NCI-H1417 (cell line): ENCODE measurements around the gene TPK1.
"Not testable (repeated sequence)": the region's sequence is repeated elsewhere in the genome, so short reads cannot be mapped to it uniquely, and the experiment has no call there.

Experiments used
- DNase-seq, 3 experiments: peaks; one replicate each; lab custom pipeline; 2025; lab: John Stamatoyannopoulos, UW

The TPK1 gene

DNA sequence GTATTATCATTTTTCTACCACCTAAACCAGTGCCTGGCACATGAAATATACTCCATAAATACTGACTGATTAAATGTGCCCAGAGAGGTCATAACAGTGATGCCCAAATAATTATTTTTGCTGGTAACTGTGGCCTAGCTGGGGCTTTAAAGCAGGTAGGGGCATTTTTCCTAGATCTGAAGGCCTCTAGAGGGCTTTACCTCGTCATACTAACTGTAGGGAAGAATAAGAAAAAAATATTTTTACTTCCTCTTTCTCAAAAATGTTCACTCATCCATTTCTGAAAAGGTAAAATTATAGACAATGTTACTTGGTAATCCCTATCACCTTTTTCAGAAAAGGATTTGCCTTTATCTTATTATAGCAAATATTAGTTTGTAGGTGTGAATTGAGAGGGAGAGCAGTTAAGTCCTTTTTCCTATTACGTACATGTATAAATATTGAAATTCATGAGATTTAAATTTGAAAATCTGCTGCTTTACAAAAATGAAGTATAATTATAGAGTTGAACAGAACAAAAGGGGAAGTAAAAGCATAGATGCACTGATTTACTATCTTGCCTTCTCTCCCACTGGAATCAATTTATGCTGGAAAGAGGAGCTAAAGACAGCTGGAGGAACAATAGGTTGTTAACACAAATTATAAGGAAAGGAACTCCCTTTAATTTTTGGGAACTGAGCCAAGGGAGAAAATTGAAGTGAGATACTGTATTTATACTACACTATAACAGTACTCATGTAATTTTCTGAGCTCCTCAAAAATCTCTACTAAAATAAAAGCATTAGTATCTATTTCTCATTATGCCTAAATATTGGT lies 360.8 kb downstream of the TPK1 start:
- peak in 2 of 3 experiments; percentile 54 to 91 for DNase-seq

DNA sequence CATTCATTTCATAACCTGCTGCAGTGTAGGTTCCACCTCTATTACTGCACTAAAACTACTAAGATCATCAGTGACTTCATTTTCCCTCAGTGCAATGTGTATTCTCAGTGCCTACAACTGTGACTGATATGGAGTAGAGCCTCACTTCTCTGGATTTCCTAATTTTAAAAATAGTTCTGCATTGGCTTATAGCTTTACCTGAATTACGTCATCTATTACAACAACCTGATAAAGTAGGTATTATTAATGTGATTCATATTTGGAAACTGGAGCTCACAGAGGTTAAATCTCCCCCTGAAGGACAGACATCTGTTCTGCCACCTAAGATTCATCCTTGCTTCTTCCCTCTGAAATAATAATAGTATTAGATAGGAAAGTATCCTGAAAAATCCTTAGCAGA lies 361.5 kb downstream of the TPK1 start:
- no peak for DNase-seq

DNA sequence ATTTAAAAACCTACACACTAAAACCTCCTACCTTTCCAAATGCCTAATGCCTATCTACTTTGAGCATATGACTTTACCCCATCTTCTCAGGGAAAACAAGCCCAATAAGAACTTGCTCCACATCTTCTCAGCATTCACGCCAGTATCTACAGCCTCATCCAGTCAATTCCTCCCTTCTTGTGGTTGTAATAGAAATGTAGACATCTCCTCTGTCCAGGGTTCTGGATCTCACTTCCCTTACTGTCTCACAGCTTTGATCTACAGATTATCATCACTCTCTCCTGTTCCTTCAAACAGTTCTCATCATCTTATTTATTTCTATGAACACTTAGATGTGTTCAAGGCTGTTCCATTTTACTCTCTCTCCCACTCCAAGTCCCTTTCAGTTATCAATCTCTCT lies 361.9 kb downstream of the TPK1 start:
- DNase-seq = no peak

DNA sequence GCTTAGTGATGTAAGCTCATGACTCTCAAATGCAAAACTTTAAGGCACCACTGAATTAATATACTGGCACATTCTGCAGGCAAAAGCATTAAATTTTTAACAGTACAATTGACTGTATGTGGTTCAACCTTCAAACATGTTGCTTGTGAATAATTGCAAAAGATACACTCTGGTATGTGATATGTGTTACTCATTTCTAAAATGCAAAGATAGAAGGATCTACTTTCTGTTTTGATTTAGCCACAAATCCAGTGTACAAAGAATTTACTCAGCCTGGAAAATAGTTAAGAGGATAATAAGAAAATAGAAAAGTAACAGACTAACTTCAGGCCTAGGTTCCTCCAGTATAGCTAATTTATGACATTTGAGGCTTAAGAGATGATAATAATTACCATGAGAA lies 365.8 kb downstream of the TPK1 start:
- no peak for DNase-seq

DNA sequence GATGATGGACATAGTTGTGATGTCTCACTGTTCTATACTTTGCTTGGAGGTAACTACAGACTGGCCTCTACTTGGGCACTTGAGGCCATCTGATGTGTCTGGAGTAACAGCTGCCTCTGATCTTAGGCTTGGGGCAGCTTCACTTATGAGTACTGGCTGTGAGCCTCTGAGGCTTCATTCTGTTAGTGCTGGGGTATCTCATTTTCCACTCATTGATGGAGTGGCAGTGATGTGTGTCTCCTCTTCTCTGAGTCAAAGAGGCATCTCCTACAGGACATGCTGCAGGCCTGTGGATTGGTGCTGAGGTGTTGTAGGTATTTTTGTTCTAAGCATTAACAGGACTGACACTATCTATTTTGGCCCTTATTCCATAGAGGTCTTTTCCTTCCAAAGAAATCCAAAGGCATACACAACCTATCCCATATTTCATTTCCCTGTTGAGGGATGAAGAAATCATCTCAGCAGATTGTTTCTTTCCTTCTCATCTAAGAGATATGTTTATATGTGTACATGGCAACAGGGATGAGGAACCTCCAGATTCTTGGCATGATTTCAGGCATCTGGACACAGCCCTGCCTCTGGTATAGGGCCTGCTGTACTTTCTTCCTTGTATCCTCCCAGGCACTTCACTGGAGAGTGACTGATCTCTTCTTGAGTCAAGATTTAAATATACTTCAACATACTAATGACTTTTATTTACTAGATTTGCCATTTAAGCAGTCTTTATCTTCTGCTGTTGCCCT lies 366.7 kb downstream of the TPK1 start:
- no peak for DNase-seq

DNA sequence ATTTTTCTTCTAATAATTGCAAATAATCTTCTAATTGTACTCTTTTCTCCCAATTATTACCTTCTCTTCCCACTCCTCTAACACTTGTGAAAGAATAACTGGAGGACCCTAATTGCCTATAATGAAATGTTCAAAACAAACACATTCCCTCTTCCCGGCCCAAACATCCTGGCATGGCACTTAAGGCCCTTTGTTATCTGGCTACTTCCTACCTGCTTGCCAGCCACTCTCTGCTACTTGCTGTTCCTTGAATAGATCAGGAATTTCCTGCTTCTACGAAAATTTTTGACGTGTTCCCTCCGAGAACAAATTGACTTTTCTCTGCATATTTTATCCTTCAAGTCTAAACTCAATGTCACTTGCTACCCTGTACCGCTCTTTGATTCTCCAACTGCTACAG lies 376.2 kb downstream of the TPK1 start:
- DNase-seq = peak in 2 of 3 experiments; percentile 25 to 69

DNA sequence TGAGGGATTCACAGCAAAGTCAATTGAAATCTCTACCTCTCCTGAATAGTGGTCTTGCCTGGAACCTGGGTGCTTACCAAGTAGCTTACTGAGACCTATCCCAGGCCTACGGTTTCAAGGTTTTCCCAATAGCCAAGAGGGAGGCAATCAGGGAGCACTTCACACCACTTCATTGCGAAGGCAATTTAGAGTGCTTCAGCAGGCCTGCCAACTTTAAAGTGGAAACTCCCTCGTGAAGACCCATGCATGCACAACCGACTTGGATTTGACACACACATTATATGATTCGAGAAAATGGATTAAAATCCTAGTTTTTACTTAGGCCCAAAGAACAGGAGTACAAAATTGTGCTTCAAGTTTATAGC lies 380.8 kb downstream of the TPK1 start:
- no peak for DNase-seq

DNA sequence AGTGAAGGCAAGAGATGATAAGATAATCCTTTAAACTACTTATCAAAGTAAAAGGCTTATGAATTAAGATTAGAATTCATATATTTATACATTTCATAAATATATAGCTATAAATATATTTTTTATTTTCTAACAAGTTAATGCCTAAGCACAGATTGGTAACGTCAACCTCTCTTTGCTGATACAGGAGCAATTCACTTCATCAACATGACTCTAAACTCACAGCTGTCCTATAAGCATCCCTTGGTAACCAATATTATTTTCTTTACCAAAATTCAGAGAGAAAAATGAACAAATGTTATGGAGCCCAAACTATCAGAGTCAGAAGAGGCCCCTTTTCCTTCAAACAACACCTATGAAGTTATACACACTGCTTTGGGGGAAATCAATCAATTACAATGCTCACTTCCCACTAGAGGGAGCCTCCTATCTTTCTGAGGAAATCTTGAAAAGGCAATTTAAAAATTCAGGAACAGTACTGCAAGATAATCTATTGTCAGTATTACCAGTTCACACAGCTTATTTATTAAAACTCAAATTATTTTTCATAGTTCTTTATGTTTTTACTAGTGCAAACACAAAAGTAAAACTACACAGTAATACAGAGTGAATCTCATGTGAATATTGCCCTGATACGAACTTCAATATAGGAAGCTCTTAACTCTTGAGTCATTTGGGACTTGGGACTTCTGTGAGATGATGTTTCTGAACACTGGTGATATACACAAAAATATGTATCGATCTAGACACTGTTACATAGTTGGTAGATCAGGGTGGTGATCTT lies 381.4 kb downstream of the TPK1 start:
- no peak for DNase-seq

DNA sequence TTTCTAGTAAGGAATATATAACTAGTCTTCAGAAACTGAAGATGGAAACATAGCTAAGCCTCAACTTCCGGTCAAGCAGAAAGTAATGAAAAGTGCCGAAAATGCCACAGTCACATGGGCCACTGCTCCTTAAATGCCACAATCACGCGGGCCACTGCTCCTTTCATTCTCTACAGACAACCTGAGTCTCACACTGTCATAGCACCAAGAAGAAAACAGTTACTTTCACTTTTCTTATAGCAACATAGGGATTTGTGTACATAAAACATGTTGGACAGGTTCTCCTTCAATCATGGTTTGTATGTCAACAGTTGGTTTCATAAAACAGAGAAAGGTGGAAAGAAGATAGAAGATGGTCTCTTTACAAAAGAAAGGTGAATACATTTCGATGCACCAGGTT lies 383.8 kb downstream of the TPK1 start:
- DNase-seq = no peak

DNA sequence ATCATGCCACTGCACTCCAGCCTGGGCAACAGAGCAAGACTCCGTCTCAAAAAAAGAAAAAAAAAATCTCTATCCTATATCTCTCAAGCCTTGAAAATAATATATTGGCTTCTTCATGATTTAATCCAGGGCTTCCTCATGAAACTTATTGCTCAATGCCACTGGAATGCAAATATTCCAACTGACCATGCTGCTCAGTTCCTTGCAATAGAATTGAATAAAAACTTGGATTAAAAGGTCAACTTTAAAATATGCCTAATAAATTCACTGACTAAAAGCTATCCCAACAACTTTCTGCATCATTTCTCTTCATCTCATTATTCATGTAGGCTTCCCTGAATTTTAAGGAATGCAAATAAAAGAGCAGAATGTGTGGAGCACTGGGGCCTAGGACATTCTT lies 390.3 kb downstream of the TPK1 start:
- DNase-seq = no peak

DNA sequence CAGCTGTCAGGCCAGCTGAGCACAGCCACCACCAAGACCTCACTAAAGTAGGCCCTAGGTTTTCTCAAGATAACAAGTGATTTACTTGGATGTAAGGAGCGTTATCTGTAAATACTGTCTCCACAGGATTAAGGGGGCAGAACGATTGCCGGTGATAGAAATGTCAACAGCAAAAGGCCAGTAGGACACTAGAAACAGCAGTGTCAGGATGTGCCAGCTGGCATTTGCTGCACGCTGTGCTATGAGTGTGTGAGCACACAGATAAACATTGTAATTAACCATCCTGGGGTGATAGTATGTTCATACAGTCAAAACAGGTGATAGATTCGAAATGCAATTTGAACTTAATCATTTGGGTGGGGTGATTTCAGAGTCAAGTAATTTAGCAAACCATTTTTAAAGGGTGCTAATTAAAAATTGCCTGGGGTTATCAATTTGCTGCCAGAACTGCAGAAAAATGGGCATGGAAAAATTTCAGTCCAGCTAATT lies 396.1 kb downstream of the TPK1 start:
- DNase-seq = peak in 2 of 3 experiments; percentile 82 to 98

DNA sequence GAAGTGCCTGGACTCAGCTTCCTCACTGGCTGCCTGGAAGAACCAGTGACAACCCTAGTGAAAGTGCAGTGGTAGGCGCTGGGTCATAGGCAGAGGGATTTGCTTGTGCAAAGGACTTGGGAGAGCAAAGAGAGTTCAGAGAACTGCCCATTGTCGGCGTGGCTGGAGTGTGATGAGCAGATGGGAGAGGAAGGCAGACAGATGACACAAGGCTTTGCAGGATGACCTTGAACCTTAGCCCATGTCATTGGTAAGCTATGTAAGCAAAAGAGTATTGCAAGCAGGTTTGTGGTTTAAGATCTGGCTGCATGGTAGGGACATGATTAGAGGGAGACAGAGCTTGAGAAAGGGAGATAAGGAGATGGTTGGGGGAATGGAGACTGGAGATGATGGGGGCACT lies 397.1 kb downstream of the TPK1 start:
- peak in 1 of 3 experiments; percentile 34 for DNase-seq

DNA sequence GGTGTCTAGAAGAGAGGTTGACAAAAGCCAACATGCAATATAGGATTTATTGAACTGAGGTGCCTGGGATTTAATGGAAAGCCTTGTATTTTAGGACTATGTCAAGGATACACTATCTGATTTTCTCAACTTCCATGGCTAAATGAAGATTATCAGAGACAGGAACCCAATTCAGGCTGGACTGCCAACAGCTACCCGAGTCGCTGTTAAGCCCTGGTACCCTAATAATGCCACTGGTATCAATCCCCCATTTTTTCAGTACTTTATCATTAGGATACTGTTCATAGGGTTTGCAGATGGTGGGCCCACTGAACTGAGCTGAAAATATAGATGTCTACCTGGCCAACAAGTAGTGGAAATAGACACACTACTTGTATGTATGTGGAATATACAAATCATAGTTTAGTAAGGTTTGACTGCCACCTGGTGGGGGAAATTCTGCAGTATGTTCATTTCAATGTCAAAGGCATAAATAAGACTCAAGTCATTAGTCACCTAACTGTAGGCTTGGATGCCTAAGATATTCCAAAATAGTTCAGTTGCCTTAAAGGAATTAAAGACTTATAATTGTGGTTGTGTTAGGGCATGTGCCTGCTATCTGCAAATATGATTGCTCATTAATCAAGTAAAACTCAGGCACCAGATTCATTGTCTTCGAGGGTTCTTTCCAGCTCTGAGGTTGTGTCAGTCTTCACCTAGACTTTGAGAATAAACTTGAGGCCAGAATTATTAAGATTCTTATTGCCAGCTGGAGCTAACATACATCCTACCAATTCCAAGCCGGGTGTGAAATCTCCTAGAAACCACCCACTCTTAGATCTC lies 398.3 kb downstream of the TPK1 start:
- peak; percentile 39 to 85 (median 52) for DNase-seq

DNA sequence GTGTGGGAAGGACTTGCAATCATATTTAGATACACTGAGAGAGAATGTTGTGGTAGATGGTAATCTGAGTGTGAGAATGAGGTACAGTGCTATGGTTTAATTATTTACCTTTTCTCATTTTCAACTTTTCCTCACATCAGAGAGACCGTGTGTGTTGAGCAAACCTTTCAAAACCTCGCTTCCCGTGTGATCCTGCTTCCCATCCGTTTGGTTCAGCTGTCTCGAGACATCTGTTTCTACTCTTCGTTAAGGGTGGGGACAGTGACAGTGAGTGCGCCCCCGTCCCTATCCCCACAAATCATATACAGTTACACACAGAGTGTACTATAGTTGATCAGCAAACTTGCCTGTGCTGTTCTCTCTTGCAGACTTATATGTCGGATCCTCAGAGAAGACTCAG lies 399.4 kb downstream of the TPK1 start:
- DNase-seq = no peak

DNA sequence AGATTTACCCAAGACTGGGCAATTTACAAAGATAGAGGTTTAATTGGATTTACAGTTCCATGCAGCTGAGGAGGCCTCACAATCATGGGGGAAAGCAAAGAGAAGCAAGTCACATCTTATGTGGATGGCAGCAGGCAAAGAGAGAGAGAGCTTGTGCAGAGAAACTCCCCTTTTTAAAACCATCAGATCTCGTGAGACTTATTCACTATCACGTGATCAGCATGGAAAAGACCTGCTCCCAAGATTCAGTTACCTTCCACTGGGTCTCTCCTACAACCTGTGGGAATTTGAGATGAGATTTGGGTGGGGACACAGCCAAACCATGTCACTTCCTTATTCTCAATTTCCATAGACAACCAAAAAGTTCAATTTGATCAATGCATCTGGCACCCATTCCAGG lies 407.4 kb downstream of the TPK1 start:
- no peak for DNase-seq

DNA sequence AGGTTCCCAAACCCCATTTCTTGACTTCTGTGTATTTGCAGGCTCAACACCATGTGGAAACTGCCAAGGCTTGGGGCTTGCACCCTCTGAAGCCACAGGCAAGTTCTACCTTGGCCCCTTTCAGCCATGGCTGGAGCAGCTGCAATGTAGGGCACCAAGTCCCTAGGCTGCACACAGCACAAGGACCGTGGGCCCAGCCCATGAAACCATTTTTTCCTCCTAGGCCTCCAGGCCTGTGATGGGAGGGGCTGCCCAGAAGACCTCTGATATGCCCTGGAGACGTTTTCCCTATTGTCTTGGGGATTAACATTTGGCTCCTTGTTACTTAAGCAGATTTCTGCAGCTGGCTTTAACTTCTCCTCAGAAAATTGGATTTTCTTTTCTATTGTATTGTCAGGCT lies 408.3 kb downstream of the TPK1 start:
- not testable (repeated sequence) for DNase-seq

DNA sequence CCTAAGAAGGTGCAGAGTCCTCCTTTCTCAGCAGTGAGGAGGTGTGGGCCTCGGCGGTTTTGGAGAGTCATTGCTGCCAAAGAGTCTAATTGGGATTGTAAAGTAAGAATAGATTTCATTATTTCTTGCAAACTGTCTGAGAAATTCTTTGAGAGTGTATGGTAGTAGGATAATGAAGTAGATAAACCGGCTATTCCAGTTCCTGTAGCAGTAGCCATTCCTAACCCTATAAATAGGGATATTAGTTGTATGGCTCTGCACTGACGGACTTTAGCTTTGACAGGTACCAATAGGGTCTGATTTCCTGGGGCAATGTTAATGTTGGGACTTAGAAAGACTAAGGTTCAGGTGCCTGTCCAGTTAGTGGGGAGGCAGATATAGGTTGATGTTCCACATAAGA lies 416.9 kb downstream of the TPK1 start:
- DNase-seq = not testable (repeated sequence)

DNA sequence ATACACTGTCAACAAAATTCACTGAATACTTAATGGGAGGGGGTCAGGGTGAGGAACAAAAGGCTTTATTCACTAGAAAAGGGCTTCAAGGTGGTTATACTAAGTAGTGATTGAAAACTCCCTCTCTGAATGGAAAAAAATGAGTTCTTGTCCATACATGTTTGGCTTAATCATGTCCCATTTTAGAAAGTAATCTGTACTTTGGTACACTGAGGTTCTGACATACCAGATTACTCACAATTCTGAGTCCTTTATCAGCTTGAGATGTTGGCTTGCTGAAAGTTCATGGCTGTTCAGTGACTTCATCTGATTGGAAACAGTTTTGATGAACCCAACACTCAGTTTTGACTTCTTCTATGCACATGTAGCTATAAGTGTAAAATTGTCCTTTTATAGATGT lies 419.5 kb downstream of the TPK1 start:
- DNase-seq = peak in 1 of 3 experiments; percentile 14

DNA sequence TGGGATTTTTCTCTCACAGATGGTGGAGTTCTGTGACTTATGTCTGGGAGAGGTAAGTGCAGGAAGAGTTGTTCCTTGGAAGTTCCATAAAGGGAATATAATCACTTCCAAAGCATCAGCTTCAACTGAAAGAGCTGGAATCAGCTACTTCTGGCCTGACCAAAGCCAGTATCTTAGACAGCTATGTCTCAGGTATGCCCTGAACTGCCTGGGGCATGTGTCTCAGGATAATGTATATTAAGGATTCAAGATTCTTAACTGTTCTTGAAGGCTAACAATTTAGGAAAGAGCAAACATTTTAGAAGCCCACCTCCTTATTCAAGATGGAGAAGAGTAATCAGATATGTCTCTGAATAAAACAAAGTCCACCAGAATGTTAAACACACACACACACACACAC lies 420.0 kb downstream of the TPK1 start:
- no peak for DNase-seq

DNA sequence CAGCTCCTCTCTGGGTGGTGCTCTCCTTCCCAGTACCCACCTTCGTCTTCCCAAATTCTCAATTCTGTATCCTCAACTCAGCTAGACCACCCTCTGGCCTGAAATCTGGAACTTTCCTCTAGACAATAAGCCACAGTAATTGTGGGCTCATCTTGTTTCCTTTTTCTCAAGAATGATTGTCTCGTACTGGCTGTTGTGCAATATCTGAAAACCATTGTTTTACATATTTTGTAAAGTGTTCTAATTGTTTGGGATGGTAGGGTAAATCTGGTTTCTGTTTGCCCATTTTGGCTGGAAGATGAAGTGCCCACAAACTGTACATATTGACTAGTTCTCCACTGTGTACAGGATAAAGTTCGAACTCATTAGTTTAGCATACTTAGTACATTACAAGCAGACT lies 421.0 kb downstream of the TPK1 start:
- DNase-seq = no peak

DNA sequence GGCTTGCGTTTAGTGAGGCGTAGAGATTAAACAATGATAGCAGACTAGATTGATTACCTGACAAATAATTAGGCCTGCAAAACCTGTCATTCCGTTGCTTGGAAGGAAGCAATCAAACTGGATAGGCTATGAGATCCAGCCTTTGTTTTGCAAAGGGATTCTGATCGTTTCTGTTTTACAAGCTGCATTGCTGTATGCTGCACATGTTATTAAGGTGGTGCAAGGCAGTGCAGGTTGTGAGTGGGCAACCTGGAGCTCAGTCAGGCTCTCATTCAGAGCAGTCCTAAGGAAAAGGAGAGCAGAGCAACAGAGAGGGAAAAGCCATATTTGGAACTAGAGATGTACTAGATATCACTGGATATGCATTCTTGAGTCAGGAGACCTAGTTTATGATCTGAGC lies 425.4 kb downstream of the TPK1 start:
- peak in 1 of 3 experiments; percentile 41 for DNase-seq

DNA sequence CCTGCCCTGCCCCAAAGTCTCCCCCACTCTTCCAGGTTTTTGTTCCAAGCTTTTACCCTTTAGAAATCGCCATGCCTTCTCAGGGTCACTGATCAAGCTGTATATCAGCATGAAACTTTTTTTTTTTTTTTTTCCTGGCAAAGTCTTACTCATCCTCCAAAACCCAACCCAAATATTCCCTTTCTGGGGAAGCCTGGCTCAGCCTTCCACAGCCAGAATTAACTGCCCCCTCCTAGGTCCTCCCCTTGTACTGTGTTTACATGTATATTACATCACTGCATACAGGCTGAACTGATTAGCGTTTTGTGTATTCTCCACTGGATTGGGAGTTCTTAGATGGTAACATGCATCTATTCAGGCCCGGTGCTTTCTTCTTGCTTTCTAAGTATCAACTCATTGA lies 427.7 kb downstream of the TPK1 start:
- DNase-seq = no peak
